HL-60 (cell line): Measurements from ENCODE around the gene TRIO.

Experiments
- DNase-seq, 2 experiments: peaks; one replicate each; pipeline ENCODE4 v3.0.0-alpha.2; 2010 to 2020; ENCODE audit warnings: low read depth in 1 of 2, low spot score in 1 of 2
- H3K27ac ChIP-seq: fragments of 250-450 bp; sonication (Bioruptor Pico); replicated peaks from 2 replicates; pipeline ENCODE4 v1.5.1; 2020; ENCODE audit warnings: mild to moderate bottlenecking, moderate library complexity
- H3K27me3 ChIP-seq: fragments of 250-450 bp; sonication (Bioruptor Pico); 2 replicates; pipeline ENCODE4 v1.5.1; 2021; ENCODE audit warnings: mild to moderate bottlenecking, moderate library complexity; ENCODE audit not compliant: insufficient read depth, poor library complexity, severe bottlenecking
- H3K4me3 ChIP-seq: replicated peaks from 2 replicates; pipeline ENCODE4 v1.5.1; 2011; ENCODE audit warnings: mild to moderate bottlenecking, control low read depth, low read length; ENCODE audit not compliant: insufficient read depth
- GABPA ChIP-seq: IDR thresholded peaks from 2 replicates; pipeline ENCODE4 v1.6.1; 2012; ENCODE audit warnings: low read depth
- POLR2AphosphoS5 ChIP-seq: IDR thresholded peaks from 2 replicates; pipeline ENCODE4 v1.6.1; 2012; ENCODE audit warnings: low read depth
- REST ChIP-seq: IDR thresholded peaks from 2 replicates; pipeline ENCODE4 v1.6.1; 2012; ENCODE audit warnings: low read depth; ENCODE audit not compliant: insufficient replicate concordance
- SPI1 ChIP-seq: IDR thresholded peaks from 2 replicates; pipeline ENCODE4 v1.6.1; 2012; ENCODE audit warnings: low read depth, mild to moderate bottlenecking, borderline replicate concordance
- TF ChIP-seq, protein P1 (sequence below): IDR thresholded peaks from one replicate; pipeline ENCODE4 v1.5.1; 2011; ENCODE audit warnings: low read length, control low read depth, inconsistent platforms; ENCODE audit not compliant: insufficient read depth

The TRIO gene

DNA sequence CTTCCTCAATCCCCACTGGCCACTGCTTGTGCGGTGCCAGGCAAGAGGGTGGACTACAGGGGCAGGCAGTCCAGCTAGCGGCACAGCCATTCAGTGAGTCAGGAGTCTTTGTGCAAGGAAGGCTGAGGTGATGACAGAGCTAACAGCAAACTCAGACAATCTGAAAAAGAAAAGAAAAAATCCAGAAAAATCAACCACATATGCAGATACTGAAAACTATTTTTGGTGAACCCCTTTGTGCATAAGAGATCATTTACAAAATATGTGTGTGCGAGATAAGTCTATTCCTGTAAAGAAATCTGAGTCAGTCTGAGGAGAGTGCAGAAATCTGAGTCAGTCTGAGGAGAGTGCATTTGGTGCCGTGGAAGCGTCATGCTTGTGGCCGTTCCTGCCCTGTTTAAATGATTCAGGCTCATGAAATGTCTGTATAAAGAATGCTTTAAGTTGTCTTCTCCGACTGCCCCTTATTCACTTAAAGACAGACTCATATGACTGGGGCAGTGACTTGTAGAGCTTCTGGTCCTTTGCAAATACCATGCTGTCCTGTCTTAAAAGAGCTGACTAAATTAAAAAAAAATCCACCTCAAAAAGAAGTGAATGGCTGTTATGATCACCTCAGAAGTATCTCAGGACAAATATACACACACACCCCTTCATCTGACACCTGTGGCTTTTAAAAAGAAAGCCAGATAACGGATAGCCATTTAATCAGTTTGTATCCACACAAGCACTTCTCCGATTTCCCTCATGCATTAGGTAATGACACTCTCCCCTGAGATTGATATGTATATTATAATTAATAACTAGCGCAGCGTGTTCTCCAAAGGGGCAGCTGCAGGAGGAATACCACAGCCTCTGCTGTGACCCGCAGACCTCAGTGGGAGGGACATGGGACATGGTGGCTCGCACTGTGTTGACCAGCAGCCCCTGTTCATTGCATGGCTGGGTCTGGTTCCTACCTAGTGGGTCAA lies 47.3 kb downstream of the TRIO start:
- Histone ChIP-seq H3K27me3 (no peaks in the 10 kb centered on the region), H3K4me3 (no peak overlapping the region), H3K27ac (no peak overlapping the region)
- TF ChIP-seq SPI1 (no peak), POLR2AphosphoS5 (no peak), GABPA (no peak), REST (no peak)
- TF ChIP-seq, protein P1, sequence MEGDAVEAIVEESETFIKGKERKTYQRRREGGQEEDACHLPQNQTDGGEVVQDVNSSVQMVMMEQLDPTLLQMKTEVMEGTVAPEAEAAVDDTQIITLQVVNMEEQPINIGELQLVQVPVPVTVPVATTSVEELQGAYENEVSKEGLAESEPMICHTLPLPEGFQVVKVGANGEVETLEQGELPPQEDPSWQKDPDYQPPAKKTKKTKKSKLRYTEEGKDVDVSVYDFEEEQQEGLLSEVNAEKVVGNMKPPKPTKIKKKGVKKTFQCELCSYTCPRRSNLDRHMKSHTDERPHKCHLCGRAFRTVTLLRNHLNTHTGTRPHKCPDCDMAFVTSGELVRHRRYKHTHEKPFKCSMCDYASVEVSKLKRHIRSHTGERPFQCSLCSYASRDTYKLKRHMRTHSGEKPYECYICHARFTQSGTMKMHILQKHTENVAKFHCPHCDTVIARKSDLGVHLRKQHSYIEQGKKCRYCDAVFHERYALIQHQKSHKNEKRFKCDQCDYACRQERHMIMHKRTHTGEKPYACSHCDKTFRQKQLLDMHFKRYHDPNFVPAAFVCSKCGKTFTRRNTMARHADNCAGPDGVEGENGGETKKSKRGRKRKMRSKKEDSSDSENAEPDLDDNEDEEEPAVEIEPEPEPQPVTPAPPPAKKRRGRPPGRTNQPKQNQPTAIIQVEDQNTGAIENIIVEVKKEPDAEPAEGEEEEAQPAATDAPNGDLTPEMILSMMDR = no peak
- no peak for DNase-seq

- DNase-seq = no peak
- TF ChIP-seq GABPA (no peak), POLR2AphosphoS5 (no peak), SPI1 (no peak), REST (no peak)
- H3K27ac ChIP-seq = no peak overlapping the region
- H3K4me3 ChIP-seq = no peak overlapping the region
- no peaks in the 10 kb centered on the region for H3K27me3 ChIP-seq
Measured at GRCh38 chr5:14191325-14191724, 48.2 kb downstream of the TRIO start.

DNA sequence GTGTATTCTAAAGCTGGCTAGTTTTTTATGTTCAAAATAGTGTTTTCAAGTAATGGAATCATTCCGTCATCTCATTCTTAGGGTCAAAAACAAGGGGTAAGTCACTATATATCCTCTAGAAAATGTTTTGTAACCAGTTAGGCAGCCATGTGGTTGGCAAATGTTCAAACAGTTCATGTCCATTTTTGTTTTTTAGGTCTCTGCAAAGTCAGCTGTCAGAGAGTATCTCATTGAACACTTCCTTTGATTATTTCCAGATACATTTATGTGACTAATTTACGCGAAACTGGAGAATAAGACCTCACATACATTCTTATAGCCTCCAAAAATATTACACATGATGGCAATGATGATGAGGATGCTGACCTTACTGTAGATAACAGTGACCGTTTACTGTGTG lies 50.4 kb downstream of the TRIO start:
- Histone ChIP-seq H3K4me3 (no peak overlapping the region), H3K27ac (no peak overlapping the region), H3K27me3 (no peaks in the 10 kb centered on the region)
- TF ChIP-seq SPI1 (no peak), GABPA (no peak), POLR2AphosphoS5 (no peak)
- TF ChIP-seq, protein P1 = no peak
- DNase-seq = no peak

GRCh38 chr5:14195588-14195987 lies 52.4 kb downstream of the TRIO start:
- DNase-seq = no peak
- Histone ChIP-seq H3K27ac (no peak overlapping the region), H3K27me3 (no peaks in the 10 kb centered on the region), H3K4me3 (no peak overlapping the region)
- TF ChIP-seq, protein P1 = no peak
- TF ChIP-seq POLR2AphosphoS5 = no peak
